ENCODE data around the gene CCDC120.

Gene CCDC120, protein sequence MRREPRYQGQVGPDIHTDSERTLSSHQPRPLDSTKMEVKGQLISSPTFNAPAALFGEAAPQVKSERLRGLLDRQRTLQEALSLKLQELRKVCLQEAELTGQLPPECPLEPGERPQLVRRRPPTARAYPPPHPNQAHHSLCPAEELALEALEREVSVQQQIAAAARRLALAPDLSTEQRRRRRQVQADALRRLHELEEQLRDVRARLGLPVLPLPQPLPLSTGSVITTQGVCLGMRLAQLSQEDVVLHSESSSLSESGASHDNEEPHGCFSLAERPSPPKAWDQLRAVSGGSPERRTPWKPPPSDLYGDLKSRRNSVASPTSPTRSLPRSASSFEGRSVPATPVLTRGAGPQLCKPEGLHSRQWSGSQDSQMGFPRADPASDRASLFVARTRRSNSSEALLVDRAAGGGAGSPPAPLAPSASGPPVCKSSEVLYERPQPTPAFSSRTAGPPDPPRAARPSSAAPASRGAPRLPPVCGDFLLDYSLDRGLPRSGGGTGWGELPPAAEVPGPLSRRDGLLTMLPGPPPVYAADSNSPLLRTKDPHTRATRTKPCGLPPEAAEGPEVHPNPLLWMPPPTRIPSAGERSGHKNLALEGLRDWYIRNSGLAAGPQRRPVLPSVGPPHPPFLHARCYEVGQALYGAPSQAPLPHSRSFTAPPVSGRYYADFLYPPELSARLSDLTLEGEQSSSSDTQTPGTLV

DNA sequence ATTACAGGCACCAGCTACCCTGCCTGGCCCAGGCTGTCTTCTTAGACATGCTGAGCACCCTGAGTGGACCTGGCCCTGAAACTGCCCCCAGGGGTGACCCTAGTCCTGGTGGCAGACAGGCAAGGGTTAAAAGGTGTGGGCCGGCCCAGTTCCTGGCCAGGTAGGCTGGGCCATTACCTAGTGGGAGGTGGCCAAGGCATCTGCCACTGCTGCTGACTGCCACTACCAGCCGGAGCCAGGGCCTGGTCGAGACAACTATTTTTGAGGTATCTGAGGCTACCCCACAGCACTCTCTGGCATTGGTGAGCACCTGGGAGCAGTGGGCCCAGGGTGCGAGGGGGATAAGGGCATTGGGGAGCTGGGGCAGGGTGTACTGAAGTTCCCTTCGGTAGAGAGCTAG lies at the start of gene CCDC120:
TSS of gene CCDC120 (plus strand) at position 206 of the 400 bp plus-strand sequence. CDS start 3,043 bp downstream, outside the sequence.
- in situ Hi-C loops (cut with HindIII; ENCODE audit: low pct_unique_long_range_greater_than_20kb, low sequenced_read_pairs): no loop called here
- peak; percentile 76 to 77 for DNase-seq (ENCODE audit: low read depth in 1 of 2, low spot score in 1 of 2)
- TF ChIP-seq JUND (IDR thresholded peaks at IDR 0.05; ENCODE audit: low read depth): no peak

DNA sequence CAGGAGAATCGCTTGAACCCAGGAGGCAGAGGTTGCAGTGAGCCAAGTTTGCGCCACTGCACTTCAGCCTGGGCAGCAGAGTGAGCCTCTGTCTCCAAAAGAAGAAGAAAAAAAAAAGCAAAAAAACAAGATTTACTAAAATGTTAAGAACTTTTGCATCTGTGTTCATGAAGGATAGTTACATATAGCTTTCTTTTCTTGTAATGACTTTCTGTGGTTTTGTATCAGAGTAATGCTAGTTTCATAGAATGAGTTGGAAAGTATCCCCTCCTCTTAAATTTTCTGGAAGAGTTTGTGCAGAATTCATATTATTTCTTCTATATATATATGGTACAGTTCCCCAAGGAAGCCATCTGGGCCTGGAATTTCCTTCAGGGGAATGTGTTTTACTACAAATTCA lies 39.7 kb upstream of the CCDC120 start:
- no peak for DNase-seq (ENCODE audit: low read depth in 1 of 2, low spot score in 1 of 2)
- no peak for TF ChIP-seq JUND (IDR thresholded peaks at IDR 0.05; ENCODE audit: low read depth)
- in situ Hi-C loops (cut with HindIII; ENCODE audit: low pct_unique_long_range_greater_than_20kb, low sequenced_read_pairs): no loop called here

DNA sequence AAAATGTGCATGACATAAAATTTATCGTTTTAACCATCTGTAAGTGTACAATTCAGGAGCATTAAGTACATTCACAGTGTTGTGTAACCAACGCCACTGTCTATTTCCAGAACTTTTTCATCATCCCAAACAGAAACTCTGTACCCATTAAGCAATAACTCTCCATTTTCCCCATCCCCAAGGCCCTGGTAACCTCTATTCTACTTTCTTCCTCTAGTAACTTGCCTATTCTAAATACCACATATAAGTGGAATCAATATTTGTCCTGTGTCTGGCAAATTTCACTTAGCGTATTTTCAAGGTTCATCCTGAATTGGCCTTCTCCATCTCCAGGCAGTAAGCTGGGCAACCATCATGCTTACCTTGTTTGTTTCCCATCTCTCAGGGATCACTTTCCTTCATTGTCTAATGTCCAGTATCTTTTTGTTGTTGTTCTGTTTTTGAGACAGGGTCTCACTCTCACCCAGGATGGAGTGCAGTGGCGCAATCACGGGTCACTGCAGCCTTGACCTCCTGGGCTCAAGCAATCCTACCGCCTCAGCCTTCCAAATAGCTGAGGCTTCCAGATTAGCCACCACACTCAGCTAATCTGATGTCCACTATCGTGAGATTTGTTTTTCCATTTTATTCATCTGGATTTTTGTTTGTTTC lies 39.1 kb upstream of the CCDC120 start:
- in situ Hi-C loops (cut with HindIII; ENCODE audit: low pct_unique_long_range_greater_than_20kb, low sequenced_read_pairs): no loop called here
- TF ChIP-seq JUND (IDR thresholded peaks at IDR 0.05; ENCODE audit: low read depth): no peak
- no peak for DNase-seq (ENCODE audit: low read depth in 1 of 2, low spot score in 1 of 2)

- no peak for TF ChIP-seq JUND (IDR thresholded peaks at IDR 0.05; ENCODE audit: low read depth)
- DNase-seq (ENCODE audit: low read depth in 1 of 2, low spot score in 1 of 2): peak in 1 of 2 experiments; percentile 77
- in situ Hi-C loops (cut with HindIII; ENCODE audit: low pct_unique_long_range_greater_than_20kb, low sequenced_read_pairs): no loop called here
Measured at GRCh38 chrX:49029876-49030275, 28.9 kb upstream of the CCDC120 start.

DNA sequence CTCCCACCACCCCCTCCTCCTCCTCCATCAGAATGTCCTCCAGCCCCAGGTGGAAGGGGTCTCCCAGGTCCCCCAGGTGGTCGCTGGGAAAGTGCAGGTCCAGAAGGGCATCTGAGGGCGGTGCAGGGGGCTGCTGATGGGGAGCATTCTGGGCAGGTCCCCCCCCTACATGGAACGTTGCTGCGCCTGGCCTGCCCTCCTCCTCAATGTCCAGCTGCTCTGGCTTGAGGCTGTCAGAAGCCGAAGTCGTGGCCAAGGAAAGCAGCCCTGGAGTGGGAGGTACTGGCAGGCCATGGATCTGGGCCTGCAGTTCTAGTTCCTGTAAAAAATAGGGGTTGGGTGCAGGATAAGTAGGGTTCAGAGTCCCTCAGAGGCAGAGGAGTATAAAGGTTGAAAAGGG lies 28.5 kb upstream of the CCDC120 start:
- no peak for DNase-seq (ENCODE audit: low read depth in 1 of 2, low spot score in 1 of 2)
- no peak for TF ChIP-seq JUND (IDR thresholded peaks at IDR 0.05; ENCODE audit: low read depth)
- in situ Hi-C loops (cut with HindIII; ENCODE audit: low pct_unique_long_range_greater_than_20kb, low sequenced_read_pairs): no loop called here

GRCh38 chrX:49037883-49038475 lies 20.8 kb upstream of the CCDC120 start:
- DNase-seq (ENCODE audit: low read depth in 1 of 2, low spot score in 1 of 2): peak in 1 of 2 experiments; percentile 35
- TF ChIP-seq JUND (IDR thresholded peaks at IDR 0.05; ENCODE audit: low read depth): no peak
- in situ Hi-C loops (cut with HindIII; ENCODE audit: low pct_unique_long_range_greater_than_20kb, low sequenced_read_pairs): no loop called here

DNA sequence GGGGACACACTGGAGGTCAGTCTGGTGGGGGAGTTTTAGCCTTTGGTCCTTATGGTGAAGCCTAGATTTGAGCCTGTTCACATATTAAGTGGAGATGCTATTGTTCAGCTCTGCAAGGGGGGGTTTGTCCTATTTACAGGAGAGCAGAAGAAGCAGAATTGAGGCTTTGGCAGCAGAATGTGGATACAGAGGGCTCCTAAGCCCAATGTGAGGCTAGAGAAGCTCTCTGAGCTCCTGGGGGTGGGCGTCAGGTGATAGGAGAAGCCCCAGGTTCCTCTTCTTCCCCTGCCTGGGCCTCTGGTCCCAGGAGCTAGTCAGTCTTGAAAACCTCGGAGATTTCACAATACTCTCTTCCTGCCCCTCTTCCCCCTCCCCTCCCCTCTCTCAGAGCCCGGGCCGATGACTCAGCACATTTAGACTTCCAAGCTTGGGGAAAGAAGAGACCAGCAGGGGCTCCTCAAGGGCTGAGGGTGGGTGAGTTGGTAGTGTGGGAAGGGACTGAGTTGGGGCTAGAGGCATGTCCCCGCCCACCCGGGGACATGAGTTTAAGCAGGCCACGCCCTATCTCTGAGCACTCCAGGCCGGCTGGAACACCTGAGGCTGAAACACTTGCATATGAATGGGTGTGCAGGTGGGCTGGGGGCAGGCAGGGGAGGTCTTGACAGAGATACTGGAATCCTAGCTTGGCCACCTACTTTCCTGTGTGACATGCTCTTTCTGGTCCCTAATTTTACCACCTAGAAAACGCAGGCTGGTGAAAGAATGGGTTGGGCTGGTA lies 19.0 kb upstream of the CCDC120 start:
- DNase-seq (ENCODE audit: low read depth in 1 of 2, low spot score in 1 of 2): peak; percentile 37 to 92
- no peak for TF ChIP-seq JUND (IDR thresholded peaks at IDR 0.05; ENCODE audit: low read depth)
- in situ Hi-C loops (cut with HindIII; ENCODE audit: low pct_unique_long_range_greater_than_20kb, low sequenced_read_pairs): no loop called here

GRCh38 chrX:49040376-49040955 lies 18.3 kb upstream of the CCDC120 start:
- DNase-seq (ENCODE audit: low read depth in 1 of 2, low spot score in 1 of 2): no peak
- in situ Hi-C loops (cut with HindIII; ENCODE audit: low pct_unique_long_range_greater_than_20kb, low sequenced_read_pairs): no loop called here
- TF ChIP-seq JUND (IDR thresholded peaks at IDR 0.05; ENCODE audit: low read depth): no peak

- peak in 1 of 2 experiments; percentile 37 for DNase-seq (ENCODE audit: low read depth in 1 of 2, low spot score in 1 of 2)
- no peak for TF ChIP-seq JUND (IDR thresholded peaks at IDR 0.05; ENCODE audit: low read depth)
- in situ Hi-C loops (cut with HindIII; ENCODE audit: low pct_unique_long_range_greater_than_20kb, low sequenced_read_pairs): no loop called here
Measured at GRCh38 chrX:49041744-49042580, 16.8 kb upstream of the CCDC120 start.

GRCh38 chrX:49042581-49043219 lies 16.1 kb upstream of the CCDC120 start:
- no peak for DNase-seq (ENCODE audit: low read depth in 1 of 2, low spot score in 1 of 2)
- in situ Hi-C loops (cut with HindIII; ENCODE audit: low pct_unique_long_range_greater_than_20kb, low sequenced_read_pairs): no loop called here
- no peak for TF ChIP-seq JUND (IDR thresholded peaks at IDR 0.05; ENCODE audit: low read depth)

Data from T47D (cell line).